GM18951 (cell line): Measurements from ENCODE around the gene GPHA2.

Experiments
- POLR2A ChIP-seq: IDR thresholded peaks from 4 replicates; pipeline ENCODE4 v1.6.1; 2011; ENCODE audit warnings: mild to moderate bottlenecking; ENCODE audit not compliant: insufficient read length, insufficient read depth; ENCODE audit errors: extremely low read depth
- in situ Hi-C: fragments of 300-500 bp; cut with MboI; formaldehyde crosslinking; loops from one replicate; pipeline ENCODE4 v1.12.0; 2022; ENCODE audit warnings: low sequenced_read_pairs, mixed read lengths, inconsistent platforms; ENCODE audit not compliant: unreplicated experiment

The GPHA2 gene

GRCh38 chr11:64936539-64936938 lies 846 bp upstream of the GPHA2 start:
- no peak for TF ChIP-seq POLR2A
- in situ Hi-C loops, result no loop called here

- no peak for TF ChIP-seq POLR2A
- in situ Hi-C loops, result no loop called here
Measured at GRCh38 chr11:64934682-64935358, 873 bp downstream of the GPHA2 start.

GRCh38 chr11:64933935-64934681 lies 1.6 kb downstream of the GPHA2 start:
- TF ChIP-seq POLR2A, result no peak
- in situ Hi-C loops, result no loop called here

- in situ Hi-C loops, result no loop called here
- TF ChIP-seq POLR2A, result no peak
Measured at GRCh38 chr11:64933213-64933934, 2.3 kb downstream of the GPHA2 start.

- TF ChIP-seq POLR2A, result no peak
- in situ Hi-C loops, result no loop called here
Measured at GRCh38 chr11:64932324-64932723, 3.4 kb downstream of the GPHA2 start.

- no peak for TF ChIP-seq POLR2A
- in situ Hi-C loops, result no loop called here
Measured at GRCh38 chr11:64931290-64931689, 4.4 kb downstream of the GPHA2 start.

- no peak for TF ChIP-seq POLR2A
- in situ Hi-C loops, result no loop called here
Measured at GRCh38 chr11:64930340-64930739, 5.4 kb downstream of the GPHA2 start.

GRCh38 chr11:64929625-64930024 lies 6.1 kb downstream of the GPHA2 start:
- in situ Hi-C loops, result no loop called here

GRCh38 chr11:64928957-64929356 lies 6.7 kb downstream of the GPHA2 start:
- no peak for TF ChIP-seq POLR2A
- in situ Hi-C loops, result no loop called here

More at GRCh38 chr11:64929625-64930024, 6.1 kb downstream of the GPHA2 start:
- no peak for TF ChIP-seq POLR2A

- TF ChIP-seq POLR2A, result no peak
- in situ Hi-C loops, result no loop called here
Measured at GRCh38 chr11:64926689-64927088, 9.0 kb downstream of the GPHA2 start.

GRCh38 chr11:64925536-64926436 lies 9.9 kb downstream of the GPHA2 start:
- in situ Hi-C loops, result no loop called here
- no peak for TF ChIP-seq POLR2A

- in situ Hi-C loops, result no loop called here
- TF ChIP-seq POLR2A, result no peak
Measured at GRCh38 chr11:64924910-64925284, 10.8 kb downstream of the GPHA2 start.
